OCI-LY1 (cell line): ENCODE data around the gene DPH7.
"Not testable (repeated sequence)": the region's sequence is repeated elsewhere in the genome, so short reads cannot be mapped to it uniquely, and the experiment has no call there.

ENCODE experiments used
- H2AFZ ChIP-seq: fragments of 200-600 bp; sonication (generic), shearing (Covaris generic); 2 replicates; pipeline ENCODE4 v1.6.0; 2014; ENCODE audit warnings: antibody characterized with exemption, mild to moderate bottlenecking, low read length
- H3F3A ChIP-seq: fragments of 200-600 bp; sonication (generic), shearing (Covaris generic); 2 replicates; pipeline ENCODE4 v1.6.0; 2014; ENCODE audit warnings: mild to moderate bottlenecking, antibody characterized with exemption, low read length, moderate library complexity; ENCODE audit not compliant: insufficient read depth
- H3K27ac ChIP-seq: fragments of 200-600 bp; sonication (generic); 2 replicates; pipeline ENCODE4 v1.5.1; 2014; ENCODE audit warnings: low read length, mixed run types, mild to moderate bottlenecking, low read depth; ENCODE audit not compliant: poor library complexity, severe bottlenecking
- H3K27me3 ChIP-seq: fragments of 200-600 bp; sonication (generic); 2 replicates; pipeline ENCODE4 v1.6.0; 2014; ENCODE audit warnings: antibody characterized with exemption, mild to moderate bottlenecking, low read length, moderate library complexity; ENCODE audit not compliant: insufficient read depth
- H3K36me3 ChIP-seq: fragments of 200-600 bp; sonication (generic); 2 replicates; pipeline ENCODE4 v1.6.1; 2014; ENCODE audit warnings: mild to moderate bottlenecking, antibody characterized with exemption, low read length, moderate library complexity, mixed read lengths; ENCODE audit not compliant: insufficient read depth
- H3K4me1 ChIP-seq: fragments of 200-600 bp; sonication (generic); 2 replicates; pipeline ENCODE4 v1.5.1; 2014; ENCODE audit warnings: mild to moderate bottlenecking, low read length, moderate library complexity; ENCODE audit not compliant: insufficient read depth, severe bottlenecking
- H3K4me2 ChIP-seq: fragments of 200-600 bp; sonication (generic), shearing (Covaris generic); 2 replicates; pipeline ENCODE4 v1.6.1; 2014; ENCODE audit warnings: low read length
- H3K4me3 ChIP-seq: fragments of 200-600 bp; sonication (generic); 2 replicates; pipeline ENCODE4 v1.5.1; 2014; ENCODE audit warnings: low read length, low read depth, mild to moderate bottlenecking, mixed read lengths; ENCODE audit not compliant: poor library complexity, severe bottlenecking
- H3K79me2 ChIP-seq: fragments of 200-600 bp; shearing (Covaris generic); 2 replicates; pipeline ENCODE4 v1.6.1; 2016; ENCODE audit warnings: mixed run types, low read length, mixed read lengths; ENCODE audit not compliant: insufficient read depth
- H3K9ac ChIP-seq: fragments of 200-600 bp; sonication (generic), shearing (Covaris generic); 2 replicates; pipeline ENCODE4 v1.6.1; 2014; ENCODE audit warnings: mild to moderate bottlenecking, low read length, mixed read lengths
- H3K9me2 ChIP-seq: fragments of 200-600 bp; sonication (generic), shearing (Covaris generic); 2 replicates; pipeline ENCODE4 v1.6.1; 2014; ENCODE audit warnings: low read depth, mild to moderate bottlenecking, low read length, mixed read lengths
- H3K9me3 ChIP-seq: fragments of 200-600 bp; shearing (Covaris generic); 2 replicates; pipeline ENCODE4 v1.6.1; 2014; ENCODE audit warnings: low read length, mixed read lengths
- H4K20me1 ChIP-seq: fragments of 200-600 bp; sonication (generic), shearing (Covaris generic); 2 replicates; pipeline ENCODE4 v1.6.0; 2016; ENCODE audit warnings: mild to moderate bottlenecking, low read length; ENCODE audit not compliant: insufficient read depth
- EZH2 ChIP-seq: fragments of 200-600 bp; sonication (generic), shearing (Covaris generic); IDR thresholded peaks from 2 replicates; pipeline ENCODE4 v1.8.0; 2017; ENCODE audit warnings: borderline replicate concordance, mixed run types, mild to moderate bottlenecking, antibody characterized with exemption, low read length, moderate library complexity, mixed read lengths
- TF ChIP-seq, protein P1 (sequence below): fragments of 200-600 bp; sonication (generic), shearing (Covaris generic); IDR thresholded peaks from 2 replicates; pipeline ENCODE4 v1.5.1; 2017; ENCODE audit warnings: mild to moderate bottlenecking, antibody characterized with exemption, low read length, moderate library complexity, mixed read lengths

Gene DPH7

DNA sequence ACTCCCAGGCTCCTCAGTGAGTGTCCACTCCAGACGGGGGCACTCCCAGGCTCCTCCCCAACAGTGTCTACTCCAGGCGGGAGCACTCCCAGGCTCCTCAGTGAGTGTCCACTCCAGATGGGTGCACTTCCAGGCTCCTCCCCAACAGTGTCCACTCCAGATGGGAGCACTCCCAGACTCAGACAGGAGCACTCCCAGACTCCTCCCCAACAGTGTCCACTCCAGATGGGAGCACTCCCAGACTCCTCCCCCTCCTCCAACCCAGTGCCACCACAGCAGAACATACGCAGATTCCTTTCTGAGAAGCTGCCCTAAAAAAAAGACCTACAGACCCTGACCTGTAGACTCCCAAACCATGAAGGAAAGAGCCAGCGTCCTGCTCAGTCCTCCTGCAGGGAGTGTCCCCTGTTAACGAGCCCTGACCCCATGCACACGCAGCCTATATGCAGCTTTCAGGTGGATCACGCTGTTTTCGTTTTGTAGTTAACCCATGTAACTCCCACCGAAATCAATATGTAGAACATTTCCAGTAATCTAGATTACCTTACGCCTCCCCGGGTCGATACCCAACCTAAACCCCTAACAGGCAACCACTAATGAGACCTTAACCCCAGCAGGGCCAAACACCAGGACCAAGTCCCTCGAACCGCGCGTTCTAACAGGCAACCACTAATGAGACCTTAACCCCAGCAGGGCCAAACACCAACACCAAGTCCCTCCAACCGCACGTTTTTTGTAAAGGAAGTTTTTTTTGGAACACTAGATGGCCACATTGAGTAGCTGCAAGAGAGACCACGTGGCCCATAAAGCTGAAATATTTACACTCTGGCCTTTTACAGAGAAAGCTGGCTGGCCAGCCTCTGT is 44.2 kb downstream of the DPH7 start:
- H3K9me3 ChIP-seq = no peaks in the 10 kb centered on the region
- H3K4me3 ChIP-seq = no peak overlapping the region
- H3K36me3 ChIP-seq = no peaks in the 10 kb centered on the region
- H3K4me1 ChIP-seq = peaks cover 28% of the 10 kb centered on the region
- peak overlapping the region; percentile 71 for H3K27ac ChIP-seq
- no peaks in the 10 kb centered on the region for H4K20me1 ChIP-seq
- peak overlapping the region; percentile 39 for H3K9ac ChIP-seq
- no peaks in the 10 kb centered on the region for H3K9me2 ChIP-seq
- H3K27me3 ChIP-seq = no peaks in the 10 kb centered on the region
- peak overlapping the region; percentile 52; the same call in 1 of the 2 replicates for H2AFZ ChIP-seq
- no peaks in the 10 kb centered on the region for H3F3A ChIP-seq
- H3K4me2 ChIP-seq = peak overlapping the region; percentile 41; the same call in 1 of the 2 replicates
- TF ChIP-seq EZH2 = no peak
- TF ChIP-seq, protein P1, sequence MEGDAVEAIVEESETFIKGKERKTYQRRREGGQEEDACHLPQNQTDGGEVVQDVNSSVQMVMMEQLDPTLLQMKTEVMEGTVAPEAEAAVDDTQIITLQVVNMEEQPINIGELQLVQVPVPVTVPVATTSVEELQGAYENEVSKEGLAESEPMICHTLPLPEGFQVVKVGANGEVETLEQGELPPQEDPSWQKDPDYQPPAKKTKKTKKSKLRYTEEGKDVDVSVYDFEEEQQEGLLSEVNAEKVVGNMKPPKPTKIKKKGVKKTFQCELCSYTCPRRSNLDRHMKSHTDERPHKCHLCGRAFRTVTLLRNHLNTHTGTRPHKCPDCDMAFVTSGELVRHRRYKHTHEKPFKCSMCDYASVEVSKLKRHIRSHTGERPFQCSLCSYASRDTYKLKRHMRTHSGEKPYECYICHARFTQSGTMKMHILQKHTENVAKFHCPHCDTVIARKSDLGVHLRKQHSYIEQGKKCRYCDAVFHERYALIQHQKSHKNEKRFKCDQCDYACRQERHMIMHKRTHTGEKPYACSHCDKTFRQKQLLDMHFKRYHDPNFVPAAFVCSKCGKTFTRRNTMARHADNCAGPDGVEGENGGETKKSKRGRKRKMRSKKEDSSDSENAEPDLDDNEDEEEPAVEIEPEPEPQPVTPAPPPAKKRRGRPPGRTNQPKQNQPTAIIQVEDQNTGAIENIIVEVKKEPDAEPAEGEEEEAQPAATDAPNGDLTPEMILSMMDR = peak; percentile 60
- no peaks in the 10 kb centered on the region for H3K79me2 ChIP-seq

DNA sequence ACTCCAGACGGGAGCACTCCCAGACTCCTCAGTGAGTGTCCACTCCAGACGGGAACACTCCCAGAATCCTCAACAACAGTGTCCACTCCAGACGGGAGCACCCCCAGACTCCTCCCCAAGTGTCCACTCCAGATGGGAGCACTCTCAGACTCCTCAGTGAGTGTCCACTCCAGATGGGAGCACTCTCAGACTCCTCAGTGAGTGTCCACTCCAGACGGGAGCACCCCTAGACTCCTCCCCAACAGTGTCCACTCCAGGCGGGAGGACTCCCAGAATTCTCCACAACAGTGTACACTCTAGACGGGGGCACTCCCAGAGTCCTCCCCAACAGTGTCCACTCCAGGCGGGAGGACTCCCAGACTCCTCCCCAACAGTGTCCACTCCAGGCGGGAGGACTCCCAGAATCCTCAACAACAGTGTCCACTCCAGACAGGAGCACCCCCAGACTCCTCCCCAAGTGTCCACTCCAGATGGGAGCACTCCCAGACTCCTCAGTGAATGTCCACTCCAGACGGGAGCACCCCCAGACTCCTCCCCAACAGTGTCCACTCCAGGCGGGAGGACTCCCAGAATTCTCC is 45.7 kb downstream of the DPH7 start:
- not testable (repeated sequence) for H3K9me3 ChIP-seq

DNA sequence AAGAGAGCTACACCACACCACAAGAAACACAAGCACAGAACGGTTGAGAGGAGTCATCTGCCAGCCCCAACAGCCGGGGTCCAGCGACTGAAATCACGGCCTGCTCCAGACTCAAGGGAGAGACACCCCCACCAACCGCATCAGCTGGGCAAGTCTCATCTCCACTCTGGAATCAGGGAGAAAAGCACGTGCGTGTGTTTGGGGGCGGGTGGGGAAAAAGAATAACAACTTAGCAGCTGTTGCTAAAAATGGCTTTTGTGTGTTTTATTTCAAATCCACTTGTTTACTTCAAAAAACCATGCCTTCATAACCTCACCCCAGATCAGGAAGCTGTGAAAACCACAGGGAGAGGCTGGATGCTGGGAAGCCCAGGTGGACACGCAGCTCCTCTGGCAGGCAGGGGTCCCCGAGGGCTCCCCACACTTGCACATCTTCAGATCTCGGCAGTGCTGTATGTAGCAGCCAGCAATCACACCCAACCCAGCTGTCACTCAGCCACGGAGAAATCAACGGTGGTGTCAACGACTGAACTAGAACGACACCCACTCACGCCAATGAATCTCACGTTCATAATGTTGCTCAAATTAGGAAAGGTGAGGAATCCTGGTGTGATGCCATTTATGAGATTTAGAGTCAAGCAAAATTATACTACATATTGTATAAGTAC is 47.5 kb downstream of the DPH7 start:
- Histone ChIP-seq H3K36me3 (no peaks in the 10 kb centered on the region), H3F3A (no peaks in the 10 kb centered on the region), H3K4me3 (no peak overlapping the region), H3K27ac (no peak overlapping the region), H3K27me3 (no peaks in the 10 kb centered on the region), H3K9me3 (no peaks in the 10 kb centered on the region), H3K4me2 (no peak overlapping the region), H3K9ac (no peak overlapping the region), H4K20me1 (no peaks in the 10 kb centered on the region), H3K4me1 (peaks cover 19% of the 10 kb centered on the region), H2AFZ (no peak overlapping the region), H3K79me2 (no peaks in the 10 kb centered on the region), H3K9me2 (no peaks in the 10 kb centered on the region)
- TF ChIP-seq, protein P1 = no peak
- TF ChIP-seq EZH2 = no peak

More for the DNA sequence above, 45.7 kb downstream of the DPH7 start:
- not testable (repeated sequence) for H3K9ac ChIP-seq, H3K36me3 ChIP-seq, H3K27me3 ChIP-seq, H3K9me2 ChIP-seq, H3K27ac ChIP-seq, H3F3A ChIP-seq, H2AFZ ChIP-seq, H3K4me2 ChIP-seq, H4K20me1 ChIP-seq, H3K79me2 ChIP-seq, H3K4me3 ChIP-seq
- peaks cover 28% of the 10 kb centered on the region for H3K4me1 ChIP-seq
